GM12891 (cell line): ENCODE data around the gene AP3B1.

ENCODE experiments used
- PAX5 ChIP-seq: IDR thresholded peaks from 2 replicates; pipeline ENCODE4 v1.6.1; 2011; ENCODE audit warnings: low read length, moderate library complexity, mild to moderate bottlenecking; ENCODE audit not compliant: insufficient read depth, severe bottlenecking
- POLR2A ChIP-seq: IDR thresholded peaks from 2 replicates; pipeline ENCODE4 v1.6.1; 2011; ENCODE audit warnings: low read depth, low read length, control low read depth
- POLR2AphosphoS5 ChIP-seq: IDR thresholded peaks from 2 replicates; pipeline ENCODE4 v1.6.1; 2011; ENCODE audit warnings: low read depth, low read length, control low read depth
- TAF1 ChIP-seq: IDR thresholded peaks from 2 replicates; pipeline ENCODE4 v1.6.1; 2011; ENCODE audit warnings: low read depth, low read length, control low read depth

GRCh38 chr5:78050888-78051287, 243.6 kb downstream of the AP3B1 start:
- TF ChIP-seq POLR2A (no peak), POLR2AphosphoS5 (no peak), TAF1 (no peak), PAX5 (no peak)
